ENCODE measurements around the gene TDRD10. TPM values are rescaled to one million over a fixed set of nuclear protein-coding genes. Genes with fewer than 3 reads are reported as not detected.

Gene TDRD10
- total RNA-seq, 1 experiment from 2014 or later = 0.31 TPM

- H3K4me2 ChIP-seq (ENCODE audit: insufficient read depth, insufficient read length, low read length) = no peak overlapping the region
- no peak overlapping the region for H4K5ac ChIP-seq (ENCODE audit: insufficient read length, low read depth, low read length)
- Mint-ChIP-seq H3K27me3 (ENCODE audit: low read depth) (no peaks in the 10 kb centered on the region), H3K9me3 (no peaks in the 10 kb centered on the region), H3K27ac (no peak overlapping the region), H3K4me1 (peaks cover 6 to 12% of the 10 kb centered on the region in 2 experiments), H3K4me3 (no peak overlapping the region), H3K36me3 (ENCODE audit: insufficient read depth in 1 of 3, low read depth in 3 of 3) (no peaks in the 10 kb centered on the region)
- no peak overlapping the region for H3K23ac ChIP-seq (ENCODE audit: insufficient read length, low read depth, low read length)
- H3K18ac ChIP-seq (ENCODE audit: insufficient read length, low read depth, low read length) = no peak overlapping the region
- H2BK20ac ChIP-seq (ENCODE audit: low read depth, low read length, poor library complexity, severe bottlenecking) = no peak overlapping the region
- no peak overlapping the region for H3T11ph ChIP-seq (ENCODE audit: low read length)
- no peak overlapping the region for H4K8ac ChIP-seq (replicated peaks; ENCODE audit: insufficient read length, low read depth, low read length)
- no peaks in the 10 kb centered on the region for H3K79me2 ChIP-seq (ENCODE audit: insufficient read depth, low read length)
- no peaks in the 10 kb centered on the region for H3K23me2 ChIP-seq (ENCODE audit: insufficient read length, low read depth, low read length, poor library complexity, severe bottlenecking)
- no CpG with 5 or more reads among the region's 9 CpGs for WGBS (ENCODE audit: extremely low coverage, insufficient read length, low lambda C conversion rate)
- peak; percentile 54 for DNase-seq
- 0 out of 2 replicates have a peak, but pooled peaks cover 3% of the 10 kb centered on the region for H3K4me1 ChIP-seq (ENCODE audit: insufficient read depth, low read length)
- H2BK120ac ChIP-seq (ENCODE audit: low read depth, low read length, poor library complexity, severe bottlenecking) = no peak overlapping the region
- H3K27ac ChIP-seq (ENCODE audit: insufficient read length, low read depth, low read length) = no peak overlapping the region
- no peak overlapping the region for H2AK5ac ChIP-seq (ENCODE audit: insufficient read length, low read length)
- peak; percentile 92 for TF ChIP-seq CTCF (conservative IDR thresholded peaks at IDR 0.05)
- no peak overlapping the region for H3K9ac ChIP-seq (ENCODE audit: extremely low read depth, insufficient read length, low read length)
- H4K20me1 ChIP-seq (ENCODE audit: control insufficient read depth, insufficient read depth, insufficient read length) = no peaks in the 10 kb centered on the region
- no peaks in the 10 kb centered on the region for H3K27me3 ChIP-seq (ENCODE audit: insufficient read depth, low read length)
- H3K9me3 ChIP-seq (ENCODE audit: control insufficient read depth, low read depth, low read length) = no peaks in the 10 kb centered on the region
- no peak overlapping the region for H2BK12ac ChIP-seq (ENCODE audit: insufficient read length, low read depth, low read length)
- H3K56ac ChIP-seq (ENCODE audit: insufficient read length, low read depth, low read length) = no peak overlapping the region
- H3K79me1 ChIP-seq (ENCODE audit: insufficient read depth, low read depth, low read length, poor library complexity, severe bottlenecking) = no peaks in the 10 kb centered on the region
- no peak overlapping the region for H3K4ac ChIP-seq (ENCODE audit: low read depth, low read length)
- H4K91ac ChIP-seq (ENCODE audit: insufficient read length, low read depth, low read length) = no peak overlapping the region
- no peak overlapping the region for H2AFZ ChIP-seq (ENCODE audit: low read length)
- no peak overlapping the region for H2BK5ac ChIP-seq (ENCODE audit: insufficient read length, low read length)
- no peak overlapping the region for H2BK15ac ChIP-seq (ENCODE audit: low read depth, low read length)
- H3K14ac ChIP-seq (ENCODE audit: insufficient read depth, low read length) = no peak overlapping the region
Measured at GRCh38 chr1:154479764-154480421, 22.1 kb upstream of the TDRD10 start.
